ENCODE data around the gene PGGT1B.
"Not testable (repeated sequence)": the region's sequence is repeated elsewhere in the genome, so short reads cannot be mapped to it uniquely, and the experiment has no call there.

The PGGT1B gene

GRCh38 chr5:115260248-115260647, 2.4 kb downstream of the PGGT1B start:
- DNase-seq (ENCODE audit: low read depth, low spot score), result no peak

GRCh38 chr5:115257981-115258380, 4.7 kb downstream of the PGGT1B start:
- no peak for DNase-seq (ENCODE audit: low read depth, low spot score)

- DNase-seq (ENCODE audit: low read depth, low spot score), result not testable (repeated sequence)
Observed at GRCh38 chr5:115249379-115249778, 13.3 kb downstream of the PGGT1B start.

- DNase-seq (ENCODE audit: low read depth, low spot score), result no peak
Observed at GRCh38 chr5:115246361-115246991, 16.2 kb downstream of the PGGT1B start.

GRCh38 chr5:115243412-115243811, 19.3 kb downstream of the PGGT1B start:
- no peak for DNase-seq (ENCODE audit: low read depth, low spot score)

GRCh38 chr5:115241881-115242642, 20.6 kb downstream of the PGGT1B start:
- no peak for DNase-seq (ENCODE audit: low read depth, low spot score)

GRCh38 chr5:115237066-115237465, 25.6 kb downstream of the PGGT1B start:
- DNase-seq (ENCODE audit: low read depth, low spot score), result no peak

- DNase-seq (ENCODE audit: low read depth, low spot score), result no peak
Observed at GRCh38 chr5:115236599-115236998, 26.1 kb downstream of the PGGT1B start.

GRCh38 chr5:115231598-115231997, 31.1 kb downstream of the PGGT1B start:
- no peak for DNase-seq (ENCODE audit: low read depth, low spot score)

- DNase-seq (ENCODE audit: low read depth, low spot score), result no peak
Observed at GRCh38 chr5:115229606-115230005, 33.1 kb downstream of the PGGT1B start.

GRCh38 chr5:115227281-115227680, 35.4 kb downstream of the PGGT1B start:
- no peak for DNase-seq (ENCODE audit: low read depth, low spot score)

GRCh38 chr5:115214541-115214940, 48.1 kb downstream of the PGGT1B start:
- DNase-seq (ENCODE audit: low read depth, low spot score), result no peak

- peak; percentile 2 for DNase-seq (ENCODE audit: low read depth, low spot score)
Observed at GRCh38 chr5:115209279-115209678, 53.4 kb downstream of the PGGT1B start.

- DNase-seq (ENCODE audit: low read depth, low spot score), result no peak
Observed at GRCh38 chr5:115202952-115203351, 59.7 kb downstream of the PGGT1B start.

GRCh38 chr5:115196161-115196560, 66.5 kb downstream of the PGGT1B start:
- DNase-seq (ENCODE audit: low read depth, low spot score), result no peak

GRCh38 chr5:115194676-115195075, 68.0 kb downstream of the PGGT1B start:
- DNase-seq (ENCODE audit: low read depth, low spot score), result no peak

GRCh38 chr5:115193295-115193694, 69.4 kb downstream of the PGGT1B start:
- DNase-seq (ENCODE audit: low read depth, low spot score), result no peak

GRCh38 chr5:115192098-115192497, 70.6 kb downstream of the PGGT1B start:
- no peak for DNase-seq (ENCODE audit: low read depth, low spot score)

- DNase-seq (ENCODE audit: low read depth, low spot score), result no peak
Observed at GRCh38 chr5:115191474-115192031, 71.1 kb downstream of the PGGT1B start.

GRCh38 chr5:115190388-115190787, 72.3 kb downstream of the PGGT1B start:
- no peak for DNase-seq (ENCODE audit: low read depth, low spot score)

- DNase-seq (ENCODE audit: low read depth, low spot score), result no peak
Observed at GRCh38 chr5:115189866-115190265, 72.8 kb downstream of the PGGT1B start.

- DNase-seq (ENCODE audit: low read depth, low spot score), result no peak
Observed at GRCh38 chr5:115186794-115187193, 75.9 kb downstream of the PGGT1B start.

- no peak for DNase-seq (ENCODE audit: low read depth, low spot score)
Observed at GRCh38 chr5:115184770-115185169, 77.9 kb downstream of the PGGT1B start.
